ENCODE measurements around the gene SBK2. TPM values are rescaled to one million over a fixed set of nuclear protein-coding genes. Genes with fewer than 3 reads are reported as not detected.

SBK2 gene
- total RNA-seq, 1 experiment from 2014 or later, result 5.2 TPM

DNA sequence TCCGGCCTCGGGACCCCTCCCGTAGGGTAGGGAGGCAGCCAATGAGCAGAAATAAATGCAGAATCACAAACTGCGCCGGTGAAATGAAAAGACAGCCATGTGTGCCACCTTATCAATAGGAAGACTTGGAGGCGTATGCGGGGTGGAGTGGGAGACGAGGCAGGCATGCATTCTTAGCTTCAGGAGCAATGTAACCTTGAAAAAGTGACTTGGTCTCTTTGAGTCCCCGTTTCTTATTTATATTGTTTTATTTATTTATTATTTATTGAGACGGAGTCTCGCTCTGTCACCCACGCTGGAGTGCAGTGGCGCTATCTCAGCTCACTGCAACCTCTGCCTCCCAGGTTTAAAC lies 32.7 kb downstream of the SBK2 start (continued):
- no peak for TF ChIP-seq E2F5 (CRISPR knock-in tag; IDR thresholded peaks at IDR 0.05)
- no peak for TF ChIP-seq AR (CRISPR knock-in tag; IDR thresholded peaks at IDR 0.05)
- TF ChIP-seq NR2C2 (CRISPR knock-in tag; IDR thresholded peaks at IDR 0.05), result no peak
- no peak for TF ChIP-seq GTF2I (CRISPR knock-in tag; conservative IDR thresholded peaks at IDR 0.05)
- no peak for TF ChIP-seq GRHL2 (CRISPR knock-in tag; IDR thresholded peaks at IDR 0.05; ENCODE audit: insufficient replicate concordance, severe bottlenecking)
- no peak for TF ChIP-seq NFATC4 (CRISPR knock-in tag; IDR thresholded peaks at IDR 0.05)

DNA sequence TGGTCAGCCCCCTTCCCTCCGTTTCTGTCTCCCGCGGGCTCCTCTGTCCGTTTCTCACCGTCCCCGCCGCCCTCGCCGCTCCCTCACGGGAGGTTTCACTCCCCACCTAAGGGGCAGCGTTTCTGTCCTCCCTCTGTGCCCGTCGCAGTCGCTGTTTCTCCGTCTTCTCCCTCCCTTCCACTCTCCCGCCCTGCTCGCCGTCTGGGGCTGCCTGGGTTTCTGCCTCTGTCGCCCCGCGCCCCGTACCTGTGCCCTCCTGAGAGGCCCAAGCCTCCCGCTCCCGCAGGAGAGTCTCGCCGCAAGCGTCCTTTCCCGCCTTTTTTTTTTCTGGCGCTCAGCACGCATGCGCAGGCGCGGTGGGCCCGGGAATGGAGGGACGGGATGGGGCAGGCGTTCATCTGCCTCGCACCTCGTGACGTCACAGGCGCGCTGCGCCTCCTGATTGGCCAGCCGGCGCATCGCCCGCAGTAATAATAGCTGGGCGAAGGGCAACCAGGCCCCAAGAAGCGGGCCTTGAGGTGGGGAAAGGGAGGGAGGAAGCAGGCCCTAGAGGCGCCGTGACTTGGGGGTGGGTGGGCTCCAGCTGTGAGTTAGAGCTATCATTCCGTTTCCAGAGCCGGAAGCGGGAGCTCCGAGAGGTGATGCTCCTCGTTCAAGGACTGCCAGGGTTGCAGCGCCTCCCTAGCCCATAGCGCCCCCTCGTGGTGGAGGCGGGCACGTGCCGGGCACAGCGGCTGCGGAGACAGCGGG lies 33.3 kb downstream of the SBK2 start:
- DNase-seq (ENCODE audit: low spot score), result peak; percentile 96
- no peaks in the 10 kb centered on the region for H3K4me1 Mint-ChIP-seq
- ChIA-PET CTCF (interaction anchor here (0.5 to 2.9 kb wide), 63 partner anchors 8 to 1311 kb away, joined by 3 to 96 read pairs (median 5); partner anchors contain the start of genes C19orf85, DNAAF3, FIZ1 and ISOC2), POLR2A (interaction anchor here (0.5 to 1.3 kb wide), 4 partner anchors 17 to 1082 kb away, joined by 3 to 5 read pairs (median 4); partner anchors contain the start of gene ISOC2)
- H3K27me3 Mint-ChIP-seq (ENCODE audit: low read depth), result peaks cover 86% of the 10 kb centered on the region
- no peak overlapping the region for H3K4me3 Mint-ChIP-seq
- peak; percentile 94 for ATAC-seq
- no peak overlapping the region for H3K27ac Mint-ChIP-seq
- H3K9me3 Mint-ChIP-seq, result peaks cover 19% of the 10 kb centered on the region
- H3K36me3 Mint-ChIP-seq, result peaks cover 7% of the 10 kb centered on the region
- TF ChIP-seq ZNF396 (CRISPR knock-in tag; IDR thresholded peaks at IDR 0.05; ENCODE audit: borderline replicate concordance) (no peak), MYBL2 (CRISPR knock-in tag; IDR thresholded peaks at IDR 0.05) (peak; percentile 98), HMGA2 (CRISPR knock-in tag; IDR thresholded peaks at IDR 0.05) (no peak), RORB (CRISPR knock-in tag; IDR thresholded peaks at IDR 0.05) (no peak), ZNF317 (CRISPR knock-in tag; IDR thresholded peaks at IDR 0.05; ENCODE audit: borderline replicate concordance, low read depth) (peak; percentile 80), ATF6 (CRISPR knock-in tag; IDR thresholded peaks at IDR 0.05) (peak; percentile 86; the same call in 1 of the 2 replicates), CDX4 (CRISPR knock-in tag; IDR thresholded peaks at IDR 0.05; ENCODE audit: borderline replicate concordance) (no peak), FOXK1 (CRISPR knock-in tag; IDR thresholded peaks at IDR 0.05) (peak; percentile 99), ZNF671 (CRISPR knock-in tag; IDR thresholded peaks at IDR 0.05) (no peak), JAZF1 (CRISPR knock-in tag; IDR thresholded peaks at IDR 0.05) (no peak), TCF7 (CRISPR knock-in tag; IDR thresholded peaks at IDR 0.05; ENCODE audit: low read depth) (peak; percentile 94; the same call in 1 of the 2 replicates), ZNF232 (CRISPR knock-in tag; IDR thresholded peaks at IDR 0.05) (peak; percentile 99), ETV6 (CRISPR knock-in tag; IDR thresholded peaks at IDR 0.05) (peak; percentile 100), FOXP4 (CRISPR knock-in tag; IDR thresholded peaks at IDR 0.05) (peak; percentile 99), EMX1 (CRISPR knock-in tag; IDR thresholded peaks at IDR 0.05) (no peak), OVOL2 (CRISPR knock-in tag; IDR thresholded peaks at IDR 0.05; ENCODE audit: borderline replicate concordance) (no peak), CREB1 (CRISPR knock-in tag; IDR thresholded peaks at IDR 0.05) (peak; percentile 99), NFE2L1 (CRISPR knock-in tag; IDR thresholded peaks at IDR 0.05) (peak; percentile 100)
- TF ChIP-seq, protein P1, sequence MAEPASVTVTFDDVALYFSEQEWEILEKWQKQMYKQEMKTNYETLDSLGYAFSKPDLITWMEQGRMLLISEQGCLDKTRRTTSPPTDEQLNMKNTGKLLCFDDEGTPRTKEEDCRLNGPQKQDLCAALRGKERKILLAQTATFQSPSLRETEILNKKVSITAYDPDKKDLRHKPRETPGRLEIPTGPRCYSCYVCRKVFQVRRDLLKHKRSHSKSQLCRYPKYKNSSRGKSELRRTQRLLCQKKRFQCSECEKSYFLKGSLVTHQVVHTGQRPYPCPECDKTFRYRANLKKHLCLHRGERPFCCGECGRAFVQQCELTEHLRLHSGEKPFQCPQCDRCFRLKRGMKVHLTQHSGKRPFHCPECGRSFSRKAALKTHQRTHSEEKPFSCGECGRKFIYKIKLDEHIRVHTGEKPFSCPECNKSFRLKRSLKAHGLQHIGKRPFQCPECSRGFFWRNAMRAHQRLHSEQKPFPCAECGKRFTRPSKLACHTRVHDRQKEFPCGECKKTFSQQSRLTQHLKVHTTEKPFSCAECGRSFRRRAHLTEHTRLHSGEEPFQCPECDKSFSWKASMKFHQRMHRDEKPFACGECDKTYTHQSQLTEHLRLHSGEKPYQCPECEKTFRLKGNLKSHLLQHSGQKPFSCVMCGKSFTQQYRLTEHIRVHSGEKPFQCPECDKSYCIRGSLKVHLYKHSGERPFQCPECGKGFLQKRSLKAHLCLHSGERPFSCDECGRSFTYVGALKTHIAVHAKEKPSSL (CRISPR knock-in tag; conservative IDR thresholded peaks at IDR 0.05), result no peak
- TF ChIP-seq, protein P2, sequence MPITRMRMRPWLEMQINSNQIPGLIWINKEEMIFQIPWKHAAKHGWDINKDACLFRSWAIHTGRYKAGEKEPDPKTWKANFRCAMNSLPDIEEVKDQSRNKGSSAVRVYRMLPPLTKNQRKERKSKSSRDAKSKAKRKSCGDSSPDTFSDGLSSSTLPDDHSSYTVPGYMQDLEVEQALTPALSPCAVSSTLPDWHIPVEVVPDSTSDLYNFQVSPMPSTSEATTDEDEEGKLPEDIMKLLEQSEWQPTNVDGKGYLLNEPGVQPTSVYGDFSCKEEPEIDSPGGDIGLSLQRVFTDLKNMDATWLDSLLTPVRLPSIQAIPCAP (CRISPR knock-in tag; IDR thresholded peaks at IDR 0.05), result peak; percentile 99
